ENCODE measurements around the gene ARID1B.
"Not testable (repeated sequence)": the region's sequence is repeated elsewhere in the genome, so short reads cannot be mapped to it uniquely, and the experiment has no call there.

The ARID1B gene

GRCh38 chr6:157036245-157036711 lies 259.1 kb downstream of the ARID1B start:
- peaks cover 39% of the 10 kb centered on the region for H3K79me2 ChIP-seq (ENCODE audit: insufficient read depth, low read length)
- H3K36me3 ChIP-seq (ENCODE audit: low read length): no peaks in the 10 kb centered on the region
- H3K4me2 ChIP-seq (ENCODE audit: low read depth, low read length, poor library complexity, severe bottlenecking): no peak overlapping the region
- H4K20me1 ChIP-seq (ENCODE audit: low read depth, low read length): no peaks in the 10 kb centered on the region
- no peaks in the 10 kb centered on the region for H3K9me3 ChIP-seq (ENCODE audit: insufficient read depth, low read length)
- no peak overlapping the region for H3K27ac ChIP-seq (ENCODE audit: low read depth, low read length)
- H3F3A ChIP-seq (ENCODE audit: insufficient read depth): peaks cover 19% of the 10 kb centered on the region; the same call in 1 of the 2 replicates
- no peak for TF ChIP-seq EZH2phosphoT487 (conservative IDR thresholded peaks at IDR 0.05; ENCODE audit: low read length)
- no peak for TF ChIP-seq CTCF (IDR thresholded peaks at IDR 0.05; ENCODE audit: insufficient read depth, low read length, poor library complexity, severe bottlenecking)
- H3K27me3 ChIP-seq (ENCODE audit: low read length): no peaks in the 10 kb centered on the region
- no peak overlapping the region for H3K4me3 ChIP-seq (ENCODE audit: insufficient read depth, low read length, poor library complexity, severe bottlenecking)
- H3K9ac ChIP-seq (ENCODE audit: low read length): no peak overlapping the region
- no peaks in the 10 kb centered on the region for H3K9me2 ChIP-seq (replicated peaks; ENCODE audit: insufficient read depth, low read length)
- no peak overlapping the region for H2AFZ ChIP-seq (ENCODE audit: low read depth, low read length, severe bottlenecking)

GRCh38 chr6:157037165-157037564 lies 260.0 kb downstream of the ARID1B start:
- H3K9ac ChIP-seq (ENCODE audit: low read length): no peak overlapping the region
- no peaks in the 10 kb centered on the region for H3K9me2 ChIP-seq (replicated peaks; ENCODE audit: insufficient read depth, low read length)
- H3K27me3 ChIP-seq (ENCODE audit: low read length): no peaks in the 10 kb centered on the region
- no peaks in the 10 kb centered on the region for H3K36me3 ChIP-seq (ENCODE audit: low read length)
- H3K4me2 ChIP-seq (ENCODE audit: low read depth, low read length, poor library complexity, severe bottlenecking): no peak overlapping the region
- H4K20me1 ChIP-seq (ENCODE audit: low read depth, low read length): no peaks in the 10 kb centered on the region
- H3K9me3 ChIP-seq (ENCODE audit: insufficient read depth, low read length): no peaks in the 10 kb centered on the region
- H3F3A ChIP-seq (ENCODE audit: insufficient read depth): peaks cover 19% of the 10 kb centered on the region; the same call in 1 of the 2 replicates
- H3K27ac ChIP-seq (ENCODE audit: low read depth, low read length): no peak overlapping the region
- H3K79me2 ChIP-seq (ENCODE audit: insufficient read depth, low read length): peaks cover 31% of the 10 kb centered on the region
- no peak overlapping the region for H2AFZ ChIP-seq (ENCODE audit: low read depth, low read length, severe bottlenecking)
- TF ChIP-seq CTCF (IDR thresholded peaks at IDR 0.05; ENCODE audit: insufficient read depth, low read length, poor library complexity, severe bottlenecking) (no peak), EZH2phosphoT487 (conservative IDR thresholded peaks at IDR 0.05; ENCODE audit: low read length) (no peak)
- H3K4me3 ChIP-seq (ENCODE audit: insufficient read depth, low read length, poor library complexity, severe bottlenecking): no peak overlapping the region

- H3K36me3 ChIP-seq (ENCODE audit: low read length): no peaks in the 10 kb centered on the region
- peaks cover 16% of the 10 kb centered on the region; the same call in 1 of the 2 replicates for H3K79me2 ChIP-seq (ENCODE audit: insufficient read depth, low read length)
- no peak overlapping the region for H3K4me2 ChIP-seq (ENCODE audit: low read depth, low read length, poor library complexity, severe bottlenecking)
- H4K20me1 ChIP-seq (ENCODE audit: low read depth, low read length): no peaks in the 10 kb centered on the region
- H3K9me2 ChIP-seq (replicated peaks; ENCODE audit: insufficient read depth, low read length): no peaks in the 10 kb centered on the region
- H3K27ac ChIP-seq (ENCODE audit: low read depth, low read length): no peak overlapping the region
- H3K9ac ChIP-seq (ENCODE audit: low read length): no peak overlapping the region
- no peaks in the 10 kb centered on the region for H3K9me3 ChIP-seq (ENCODE audit: insufficient read depth, low read length)
- H2AFZ ChIP-seq (ENCODE audit: low read depth, low read length, severe bottlenecking): no peak overlapping the region
- no peak overlapping the region for H3K4me3 ChIP-seq (ENCODE audit: insufficient read depth, low read length, poor library complexity, severe bottlenecking)
- TF ChIP-seq EZH2phosphoT487 (conservative IDR thresholded peaks at IDR 0.05; ENCODE audit: low read length): no peak
- no peak for TF ChIP-seq CTCF (IDR thresholded peaks at IDR 0.05; ENCODE audit: insufficient read depth, low read length, poor library complexity, severe bottlenecking)
- peaks cover 8% of the 10 kb centered on the region; the same call in 1 of the 2 replicates for H3F3A ChIP-seq (ENCODE audit: insufficient read depth)
- H3K27me3 ChIP-seq (ENCODE audit: low read length): no peaks in the 10 kb centered on the region
Measured at GRCh38 chr6:157038610-157039009, 261.4 kb downstream of the ARID1B start.

DNA sequence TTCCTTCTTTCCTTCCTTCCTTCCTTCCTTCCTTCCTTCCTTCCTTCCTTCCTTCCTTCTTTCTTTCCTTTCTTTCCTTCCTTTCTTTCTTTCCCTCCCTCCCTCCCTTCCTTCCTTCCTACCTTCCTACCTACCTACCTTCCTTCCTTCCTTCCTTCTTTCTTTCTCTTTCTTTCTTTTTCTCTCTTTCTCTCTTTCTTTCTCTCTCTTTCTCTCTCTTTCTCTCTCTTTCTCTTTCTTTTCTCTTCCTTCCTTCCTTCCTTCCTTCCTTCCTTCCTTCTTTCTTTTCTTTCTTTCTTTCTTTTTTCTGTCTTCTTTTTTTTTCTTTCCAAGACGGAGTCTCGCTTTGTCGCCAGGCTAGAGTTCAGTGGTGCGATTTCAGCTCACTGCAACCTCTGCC lies 262.5 kb downstream of the ARID1B start:
- not testable (repeated sequence) for H3K4me3 ChIP-seq (ENCODE audit: insufficient read depth, low read length, poor library complexity, severe bottlenecking); H2AFZ ChIP-seq (ENCODE audit: low read depth, low read length, severe bottlenecking); H3K79me2 ChIP-seq (ENCODE audit: insufficient read depth, low read length); H3K27me3 ChIP-seq (ENCODE audit: low read length); H3K36me3 ChIP-seq (ENCODE audit: low read length); H3K27ac ChIP-seq (ENCODE audit: low read depth, low read length); H3K9me2 ChIP-seq (replicated peaks; ENCODE audit: insufficient read depth, low read length); H3F3A ChIP-seq (ENCODE audit: insufficient read depth); H3K4me2 ChIP-seq (ENCODE audit: low read depth, low read length, poor library complexity, severe bottlenecking); H3K9ac ChIP-seq (ENCODE audit: low read length); H4K20me1 ChIP-seq (ENCODE audit: low read depth, low read length); H3K9me3 ChIP-seq (ENCODE audit: insufficient read depth, low read length)
